CD4-positive, alpha-beta T cell treated with Interleukin-4 for 4 hours (primary cell): Measurements from ENCODE around the gene PRKCD.

ENCODE experiments used
- DNase-seq: peaks from one replicate; pipeline ENCODE4 v3.0.0-alpha.2; 2020

PRKCD gene

GRCh38 chr3:53171827-53172505, 11.0 kb downstream of the PRKCD start:
- DNase-seq: no peak

GRCh38 chr3:53173107-53173506, 12.1 kb downstream of the PRKCD start:
- DNase-seq: no peak

GRCh38 chr3:53174346-53175250, 13.6 kb downstream of the PRKCD start:
- DNase-seq: no peak

GRCh38 chr3:53175613-53176540, 14.9 kb downstream of the PRKCD start:
- no peak for DNase-seq

GRCh38 chr3:53178246-53178645, 17.2 kb downstream of the PRKCD start:
- no peak for DNase-seq

GRCh38 chr3:53179580-53179979, 18.6 kb downstream of the PRKCD start:
- no peak for DNase-seq

- DNase-seq: no peak
Measured at GRCh38 chr3:53180305-53181023, 19.5 kb downstream of the PRKCD start.

- no peak for DNase-seq
Measured at GRCh38 chr3:53181024-53181371, 20.0 kb downstream of the PRKCD start.

- no peak for DNase-seq
Measured at GRCh38 chr3:53181528-53181927, 20.5 kb downstream of the PRKCD start.

GRCh38 chr3:53182764-53183355, 21.9 kb downstream of the PRKCD start:
- no peak for DNase-seq

GRCh38 chr3:53183514-53183913, 22.5 kb downstream of the PRKCD start:
- DNase-seq: no peak

GRCh38 chr3:53184701-53185100, 23.7 kb downstream of the PRKCD start:
- DNase-seq: no peak

- no peak for DNase-seq
Measured at GRCh38 chr3:53185761-53186465, 24.9 kb downstream of the PRKCD start.

- no peak for DNase-seq
Measured at GRCh38 chr3:53186726-53187125, 25.7 kb downstream of the PRKCD start.

GRCh38 chr3:53187430-53187829, 26.4 kb downstream of the PRKCD start:
- DNase-seq: no peak

GRCh38 chr3:53188136-53188685, 27.2 kb downstream of the PRKCD start:
- no peak for DNase-seq

- DNase-seq: no peak
Measured at GRCh38 chr3:53188720-53189119, 27.7 kb downstream of the PRKCD start.

- DNase-seq: no peak
Measured at GRCh38 chr3:53189276-53189675, 28.3 kb downstream of the PRKCD start.

GRCh38 chr3:53190659-53191058, 29.6 kb downstream of the PRKCD start:
- DNase-seq: no peak

GRCh38 chr3:53191836-53192480, 30.9 kb downstream of the PRKCD start:
- DNase-seq: no peak

GRCh38 chr3:53192608-53193007, 31.6 kb downstream of the PRKCD start:
- no peak for DNase-seq
